Lung (tissue), 12 donors: Measurements from ENCODE around the gene ARL14EP. TPM values are rescaled to one million over a fixed set of nuclear protein-coding genes. Genes with fewer than 3 reads are reported as not detected.

Experiments
- ATAC-seq: fragments of 200-7000 bp; cut with Tn5 transposase; one replicate; pipeline ENCODE4 v1.9.1; 2020; ENCODE audit warnings: moderate number of reproducible peaks; ENCODE audit not compliant: insufficient read depth, low FRiP score
- DNase-seq, 3 donors: peaks; one replicate each; pipeline ENCODE4 v3.0.0-alpha.2; 2013 to 2017
- H3K27ac ChIP-seq, 2 donors: one replicate each; pipeline ENCODE4 v1.5.1; 2013; ENCODE audit warnings: mild to moderate bottlenecking in 2 of 2, moderate library complexity in 2 of 2, control low read depth in 1 of 2, inconsistent platforms in 1 of 2, low read depth in 1 of 2, low read length in 1 of 2
- H3K27me3 ChIP-seq, 3 donors: one replicate each; pipeline ENCODE4 v1.5.1; 2013; ENCODE audit warnings: low read length in 2 of 3; ENCODE audit not compliant: control insufficient read depth in 3 of 3, insufficient read depth in 3 of 3
- H3K36me3 ChIP-seq, 4 donors: one replicate each; pipeline ENCODE4 v1.5.1; 2013; ENCODE audit warnings: low read length in 4 of 4, mild to moderate bottlenecking in 1 of 4, moderate library complexity in 1 of 4; ENCODE audit not compliant: control insufficient read depth in 4 of 4, insufficient read depth in 4 of 4
- H3K4me1 ChIP-seq, 5 donors: one replicate each; pipeline ENCODE4 v1.5.1; 2013; ENCODE audit warnings: low read length in 5 of 5, mild to moderate bottlenecking in 2 of 5, moderate library complexity in 1 of 5; ENCODE audit not compliant: control insufficient read depth in 5 of 5, insufficient read depth in 5 of 5
- H3K4me3 ChIP-seq: one replicate; pipeline ENCODE4 v1.5.1; 2013; ENCODE audit warnings: mild to moderate bottlenecking, control low read depth, moderate library complexity
- H3K9ac ChIP-seq, 2 donors: one replicate each; pipeline ENCODE4 v1.5.1; 2013; ENCODE audit warnings: low read length in 2 of 2, control low read depth in 1 of 2; ENCODE audit not compliant: insufficient read depth in 1 of 2
- H3K9me3 ChIP-seq, 4 donors: one replicate each; pipeline ENCODE4 v1.5.1; 2013; ENCODE audit warnings: low read length in 3 of 4, mild to moderate bottlenecking in 1 of 4, moderate library complexity in 1 of 4; ENCODE audit not compliant: control insufficient read depth in 4 of 4, insufficient read depth in 3 of 4
- CTCF ChIP-seq: IDR thresholded peaks from 2 replicates; pipeline ENCODE4 v1.5.1; 2012; ENCODE audit warnings: mild to moderate bottlenecking; ENCODE audit errors: control extremely low read depth, extremely low read depth
- WGBS, 2 donors: extraction: QIAGEN DNeasy Blood & Tissue Kit; methylation state at CpG; one replicate each; pipeline ENCODE4 v1.1.7; 2013; 5-methylcytosine and 5-hydroxymethylcytosine counted together
- polyA plus RNA-seq, 2 donors: library from polyadenylated mRNA; stranded (reverse); fragments of 200-250 nt; gene quantifications; one replicate each; pipeline ENCODE4 v1.2.1, GENCODE V29; 2013
- total RNA-seq, 2 donors: library from RNA; depleted of rRNA in 1 of 2; stranded (reverse); fragments of >200 nt in 1 of 2; gene quantifications; one replicate each; pipeline ENCODE4 v1.2.1, GENCODE V29; 2014 to 2021
- donor health status: control.
- donor health status: control.
- donor health status: Bipolar disorder and iron deficiency.
- donor health status: healthy.
- donor health status: DM: yes; HTN: yes; CAD: no.

The ARL14EP gene
- total and polyA plus RNA-seq, 4 donors = 8.3 to 29.4 (median 13.0) TPM

- no peak overlapping the region for H3K4me3 ChIP-seq
- H3K9me3 ChIP-seq = no peaks in the 10 kb centered on the region
- H3K27ac ChIP-seq = no peak overlapping the region
- DNase-seq (no peak), ATAC-seq (no peak)
- no peaks in the 10 kb centered on the region for H3K4me1 ChIP-seq
- H3K36me3 ChIP-seq = peaks cover 7 to 20% (median 15%) of the 10 kb centered on the region in 4 donors
- no peaks in the 10 kb centered on the region for H3K27me3 ChIP-seq
- 82 to 89% methylated on average over 3 of the region's 3 CpGs for WGBS, 2 donors
- no peak for TF ChIP-seq CTCF
- H3K9ac ChIP-seq = no peak overlapping the region
Measured at GRCh38 chr11:30333405-30333804, 10.5 kb downstream of the ARL14EP start.

GRCh38 chr11:30342736-30343166 is 19.8 kb downstream of the ARL14EP start:
- Histone ChIP-seq H3K9ac (no peak overlapping the region), H3K4me3 (no peak overlapping the region), H3K27me3 (no peaks in the 10 kb centered on the region), H3K4me1 (no peaks in the 10 kb centered on the region), H3K27ac (no peak overlapping the region), H3K9me3 (no peaks in the 10 kb centered on the region), H3K36me3 (no peaks in the 10 kb centered on the region)
- no peak for TF ChIP-seq CTCF
- 60 to 74% methylated on average over 1 of the region's 1 CpG for WGBS, 2 donors
- DNase-seq (no peak), ATAC-seq (no peak)

GRCh38 chr11:30344085-30344484 is 21.2 kb downstream of the ARL14EP start:
- Histone ChIP-seq H3K9me3 (no peaks in the 10 kb centered on the region), H3K27ac (no peak overlapping the region), H3K4me3 (no peak overlapping the region), H3K27me3 (no peaks in the 10 kb centered on the region), H3K9ac (no peak overlapping the region), H3K4me1 (no peaks in the 10 kb centered on the region), H3K36me3 (no peaks in the 10 kb centered on the region)
- TF ChIP-seq CTCF = no peak
- DNase-seq (no peak), ATAC-seq (no peak)

GRCh38 chr11:30345644-30346043 is 22.7 kb downstream of the ARL14EP start:
- no peaks in the 10 kb centered on the region for H3K36me3 ChIP-seq
- no peak for DNase-seq
- no peaks in the 10 kb centered on the region for H3K27me3 ChIP-seq
- no peak overlapping the region for H3K9ac ChIP-seq
- H3K9me3 ChIP-seq = no peaks in the 10 kb centered on the region
- no peak overlapping the region for H3K27ac ChIP-seq
- H3K4me3 ChIP-seq = no peak overlapping the region
- no peak for TF ChIP-seq CTCF
- no peak for ATAC-seq
- 89 to 94% methylated on average over 4 of the region's 4 CpGs for WGBS, 2 donors
- peaks cover 0 to 3% (median 0%) of the 10 kb centered on the region in 5 donors for H3K4me1 ChIP-seq
